Transverse colon (tissue), 3 donors: Measurements from ENCODE around the gene INA.

Experiments
- CTCF ChIP-seq, 5 experiments: fragments of 200-600 bp in 3 of 5; fragments of 450-650 bp in 2 of 5; sonication (generic) in 3 of 5; IDR thresholded peaks; 1 replicate in 2 of 5; 2 replicates in 3 of 5; pipeline ENCODE4 v1.5.1; 2016 to 2017; ENCODE audit warnings: antibody characterized with exemption in 5 of 5, inconsistent platforms in 3 of 5, mild to moderate bottlenecking in 2 of 5, moderate library complexity in 1 of 5
- POLR2A ChIP-seq: fragments of 450-650 bp; IDR thresholded peaks from one replicate; pipeline ENCODE4 v1.6.1; 2016; ENCODE audit warnings: antibody characterized with exemption, mild to moderate bottlenecking, moderate library complexity

- TF ChIP-seq CTCF (IDR thresholded peaks at IDR 0.05) (no peak), POLR2A (no peak)
These were observed 22.2 kb upstream of the INA start for GRCh38 chr10:103254538-103255325.
